Breast epithelium (tissue), 3 donors: ENCODE data around the gene SSR3.

Experiments
- POLR2A ChIP-seq: fragments of 450-650 bp; IDR thresholded peaks from one replicate; pipeline ENCODE4 v1.6.1; 2016; ENCODE audit warnings: antibody characterized with exemption, mild to moderate bottlenecking, moderate library complexity
- POLR2AphosphoS5 ChIP-seq, 3 donors: sonication (generic); formaldehyde crosslinking; IDR thresholded peaks; one replicate each; pipeline ENCODE4 v1.6.1; 2017; ENCODE audit warnings: antibody characterized with exemption in 3 of 3
- TF ChIP-seq, protein P1 (sequence below), 3 donors: fragments of 450-650 bp; IDR thresholded peaks; one replicate each; pipeline ENCODE4 v1.5.1; 2016 to 2017; ENCODE audit warnings: antibody characterized with exemption in 3 of 3, mild to moderate bottlenecking in 3 of 3, moderate library complexity in 3 of 3

DNA sequence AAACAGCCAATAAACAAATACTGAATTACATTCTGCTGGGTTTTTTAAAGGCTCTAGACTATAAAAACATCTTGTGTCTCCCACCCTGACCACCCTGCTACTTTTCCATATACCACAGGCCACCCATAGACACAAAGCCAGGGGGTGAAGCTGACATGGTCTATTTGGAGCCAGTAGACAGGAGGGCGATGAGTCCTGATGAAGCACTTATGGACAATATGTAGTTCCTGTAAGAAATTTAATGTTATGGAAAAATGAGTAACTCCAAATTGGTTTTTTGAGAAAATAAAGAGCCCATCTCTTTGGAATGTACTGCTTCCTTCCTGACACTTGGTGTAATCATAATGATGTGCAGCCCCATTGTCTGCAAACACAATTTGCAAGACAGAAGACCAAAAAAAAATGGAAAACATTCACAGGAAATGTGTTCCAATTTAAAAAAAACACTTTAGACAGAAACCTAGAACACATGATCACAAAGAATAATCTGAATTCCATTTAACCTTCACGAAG lies 11.8 kb downstream of the SSR3 start:
- TF ChIP-seq, protein P1, sequence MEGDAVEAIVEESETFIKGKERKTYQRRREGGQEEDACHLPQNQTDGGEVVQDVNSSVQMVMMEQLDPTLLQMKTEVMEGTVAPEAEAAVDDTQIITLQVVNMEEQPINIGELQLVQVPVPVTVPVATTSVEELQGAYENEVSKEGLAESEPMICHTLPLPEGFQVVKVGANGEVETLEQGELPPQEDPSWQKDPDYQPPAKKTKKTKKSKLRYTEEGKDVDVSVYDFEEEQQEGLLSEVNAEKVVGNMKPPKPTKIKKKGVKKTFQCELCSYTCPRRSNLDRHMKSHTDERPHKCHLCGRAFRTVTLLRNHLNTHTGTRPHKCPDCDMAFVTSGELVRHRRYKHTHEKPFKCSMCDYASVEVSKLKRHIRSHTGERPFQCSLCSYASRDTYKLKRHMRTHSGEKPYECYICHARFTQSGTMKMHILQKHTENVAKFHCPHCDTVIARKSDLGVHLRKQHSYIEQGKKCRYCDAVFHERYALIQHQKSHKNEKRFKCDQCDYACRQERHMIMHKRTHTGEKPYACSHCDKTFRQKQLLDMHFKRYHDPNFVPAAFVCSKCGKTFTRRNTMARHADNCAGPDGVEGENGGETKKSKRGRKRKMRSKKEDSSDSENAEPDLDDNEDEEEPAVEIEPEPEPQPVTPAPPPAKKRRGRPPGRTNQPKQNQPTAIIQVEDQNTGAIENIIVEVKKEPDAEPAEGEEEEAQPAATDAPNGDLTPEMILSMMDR (IDR thresholded peaks at IDR 0.05) = no peak
- TF ChIP-seq POLR2A (no peak), POLR2AphosphoS5 (IDR thresholded peaks at IDR 0.05) (no peak)
